K562 treated with DMSO at 1 percent for 24 hours (cell line): ENCODE measurements around the gene PYGB. TPM values are rescaled to one million over a fixed set of nuclear protein-coding genes. Genes with fewer than 3 reads are reported as not detected.

Experiments
- total RNA-seq: library from RNA; unstranded; fragments of 300-600 nt; gene quantifications from 2 replicates; pipeline ENCODE4 v1.2.3, GENCODE V29; 2022; ENCODE audit warnings: low read depth; ENCODE audit not compliant: insufficient read depth

PYGB gene
- 33.4 and 34.7 TPM in 2 replicates for total RNA-seq

DNA sequence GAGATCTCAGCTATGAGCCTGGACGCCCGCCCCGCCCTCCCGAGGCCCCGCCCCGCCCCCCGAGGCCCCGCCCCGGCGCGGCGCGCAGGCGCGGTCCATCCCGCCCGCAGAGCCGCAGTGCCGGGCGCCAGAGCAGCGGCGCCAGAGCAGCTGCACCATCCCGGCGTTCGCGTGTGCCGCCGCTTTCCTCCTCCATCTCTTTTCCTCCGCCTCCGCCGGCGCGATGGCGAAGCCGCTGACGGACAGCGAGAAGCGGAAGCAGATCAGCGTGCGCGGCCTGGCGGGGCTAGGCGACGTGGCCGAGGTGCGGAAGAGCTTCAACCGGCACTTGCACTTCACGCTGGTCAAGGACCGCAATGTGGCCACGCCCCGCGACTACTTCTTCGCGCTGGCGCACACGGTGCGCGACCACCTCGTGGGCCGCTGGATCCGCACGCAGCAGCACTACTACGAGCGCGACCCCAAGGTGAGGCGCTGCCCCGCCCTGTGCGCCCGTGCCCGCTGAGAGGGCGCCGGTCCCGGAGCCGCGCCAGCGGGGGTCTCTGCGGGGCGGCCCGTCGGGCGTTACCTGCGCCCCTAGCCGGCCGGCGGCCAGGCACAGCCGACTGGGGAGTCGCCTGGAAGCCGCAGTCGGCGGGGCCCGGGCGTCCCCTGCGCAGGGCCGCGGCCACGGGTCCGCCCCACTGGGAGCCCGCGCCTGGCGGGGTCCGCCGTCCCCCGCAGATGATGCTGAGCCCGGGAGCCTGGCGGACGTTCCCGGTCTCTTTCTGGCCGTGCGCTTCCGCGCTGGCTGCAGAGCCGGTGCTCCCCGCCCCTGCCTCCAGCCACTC lies at the start of gene PYGB:
Gene PYGB (plus strand): TSS at position 130 of the 830 bp plus-strand sequence. CDS start 94 bp downstream, at position 224.

Other genes starting within 250 kb of the PYGB start
- gene ACSS1, start 189.9 kb upstream of the PYGB start, total RNA-seq, result not detected in 2 replicates
- gene VSX1, start 165.9 kb upstream of the PYGB start, total RNA-seq, result not detected in 2 replicates
- 35.0 and 36.2 TPM in 2 replicates for gene ENTPD6, start 52.4 kb upstream of the PYGB start, total RNA-seq
- gene ABHD12, start 142.8 kb downstream of the PYGB start, total RNA-seq, result 27.3 and 28.8 TPM in 2 replicates
- gene GINS1, start 159.6 kb downstream of the PYGB start, total RNA-seq, result 10.9 and 12.7 TPM in 2 replicates